AG10803 (cell line): ENCODE results near the gene FANK1.

Experiments used
- DNase-seq: peaks from one replicate; pipeline ENCODE4 v3.0.0; 2010; ENCODE audit warnings: low read depth
- H3K4me3 ChIP-seq: 2 replicates; pipeline ENCODE4 v1.5.1; 2011; ENCODE audit warnings: mild to moderate bottlenecking, low read length, control low read depth
- CTCF ChIP-seq: conservative IDR thresholded peaks from 2 replicates; pipeline ENCODE4 v1.5.1; 2011; ENCODE audit warnings: mild to moderate bottlenecking, low read length, control low read depth, inconsistent platforms

The FANK1 gene

GRCh38 chr10:126015413-126015812 is 119.0 kb downstream of the FANK1 start:
- DNase-seq: no peak
- TF ChIP-seq CTCF: no peak
- H3K4me3 ChIP-seq: no peak overlapping the region

- no peak for DNase-seq
- TF ChIP-seq CTCF: no peak
- H3K4me3 ChIP-seq: no peak overlapping the region
These were observed 119.9 kb downstream of the FANK1 start for GRCh38 chr10:126016156-126016805.

- no peak for DNase-seq
- no peak overlapping the region for H3K4me3 ChIP-seq
- no peak for TF ChIP-seq CTCF
These were observed 120.5 kb downstream of the FANK1 start for GRCh38 chr10:126016882-126017281.

- TF ChIP-seq CTCF: no peak
- peak; percentile 37 for DNase-seq
- H3K4me3 ChIP-seq: no peak overlapping the region
These were observed 121.7 kb downstream of the FANK1 start for GRCh38 chr10:126017961-126018560.

GRCh38 chr10:126021833-126022500 is 125.6 kb downstream of the FANK1 start:
- no peak for DNase-seq
- no peak overlapping the region for H3K4me3 ChIP-seq
- TF ChIP-seq CTCF: no peak

GRCh38 chr10:126022841-126023240 is 126.5 kb downstream of the FANK1 start:
- no peak for TF ChIP-seq CTCF
- DNase-seq: no peak
- no peak overlapping the region for H3K4me3 ChIP-seq

GRCh38 chr10:126027692-126028091 is 131.3 kb downstream of the FANK1 start:
- no peak for DNase-seq
- no peak for TF ChIP-seq CTCF

More at GRCh38 chr10:126027692-126028091, 131.3 kb downstream of the FANK1 start:
- H3K4me3 ChIP-seq: no peak overlapping the region
